ENCODE measurements around the gene MYG1. TPM values are rescaled to one million over a fixed set of nuclear protein-coding genes. Genes with fewer than 3 reads are reported as not detected.

Gene MYG1
- polyA plus RNA-seq, 1 donor (not counting 4 experiments of a cell fraction or from before 2014, with no cell fraction given) = 27.2 TPM

GRCh38 chr12:53355121-53355520, 55.6 kb downstream of the MYG1 start:
- FAIRE-seq (no peak), DNase-seq (ENCODE audit: low read depth, low spot score) (no peak)
- Histone ChIP-seq H3K9ac (ENCODE audit: control insufficient read depth, extremely low read depth, insufficient read depth, low read length) (no peak overlapping the region), H4K20me1 (ENCODE audit: control insufficient read depth, extremely low read depth, insufficient read depth, low read length) (no peaks in the 10 kb centered on the region), H3K27ac (ENCODE audit: control insufficient read depth, insufficient read depth, low read length) (no peak overlapping the region), H3K27me3 (ENCODE audit: control insufficient read depth, extremely low read depth, insufficient read depth, low read length) (no peaks in the 10 kb centered on the region), H3K4me1 (ENCODE audit: control insufficient read depth, extremely low read depth, insufficient read depth, low read length) (peaks cover 9% of the 10 kb centered on the region), H3K4me3 (ENCODE audit: control insufficient read depth in 2 of 3, extremely low read depth in 1 of 3, insufficient read depth in 2 of 3, low read depth in 1 of 3, low read length in 3 of 3) (no peak overlapping the region), H3K79me2 (ENCODE audit: control insufficient read depth, insufficient read depth, low read length) (no peaks in the 10 kb centered on the region), H3K9me3 (ENCODE audit: control insufficient read depth, low read depth, low read length) (no peaks in the 10 kb centered on the region), H3K36me3 (ENCODE audit: control insufficient read depth in 2 of 2, extremely low read depth in 1 of 2, insufficient read depth in 2 of 2, low read length in 2 of 2) (no peaks in the 10 kb centered on the region), H2AFZ (ENCODE audit: control insufficient read depth, low read length) (no peak overlapping the region), H3K4me2 (ENCODE audit: control insufficient read depth, extremely low read depth, insufficient read depth, low read depth, low read length) (no peak overlapping the region), H3K9me1 (ENCODE audit: control insufficient read depth, extremely low read depth, insufficient read depth, low read length) (no peaks in the 10 kb centered on the region)
- TF ChIP-seq EZH2 (IDR thresholded peaks at IDR 0.05; ENCODE audit: low read length) = no peak
- TF ChIP-seq CTCF (optimal IDR thresholded peaks at IDR 0.05 in 1 of 3, IDR thresholded peaks at IDR 0.05 in 1 of 3, conservative IDR thresholded peaks at IDR 0.05 in 1 of 3; ENCODE audit: extremely low read depth in 1 of 3, insufficient read depth in 2 of 3, low read length in 3 of 3) = no peak
- dilution Hi-C loops (cut with MboI; ENCODE audit: extremely low pct_ligation_motif_present, low sequenced_read_pairs) = no loop called here

Other genes starting within 250 kb of the MYG1 start
- gene TNS2, start 249.6 kb upstream of the MYG1 start, polyA plus RNA-seq = 0.72 to 1.1 TPM (median 0.80 TPM) in 3 replicates
- 27.5 to 34.2 TPM (median 32.4 TPM) in 3 replicates for gene SPRYD3, start 220.3 kb upstream of the MYG1 start, polyA plus RNA-seq
- gene IGFBP6, start 202.0 kb upstream of the MYG1 start, polyA plus RNA-seq = 30.1 to 44.9 TPM (median 44.7 TPM) in 3 replicates
- 0.08 TPM in 1 of 3 replicates, not detected in the others for gene SOAT2, start 196.2 kb upstream of the MYG1 start, polyA plus RNA-seq
- gene ZNF740, start 119.0 kb upstream of the MYG1 start, polyA plus RNA-seq = 6.5 to 11.8 TPM (median 10.3 TPM) in 3 replicates
- 7.9 to 29.5 TPM (median 19.5 TPM) in 3 replicates for gene CSAD, start 118.8 kb upstream of the MYG1 start, polyA plus RNA-seq
- 0.58 to 2.4 TPM (median 0.83 TPM) in 3 replicates for gene ITGB7, start 92.4 kb upstream of the MYG1 start, polyA plus RNA-seq
- 26.4 to 31.5 TPM (median 30.9 TPM) in 3 replicates for gene RARG, start 67.5 kb upstream of the MYG1 start, polyA plus RNA-seq
- gene ESPL1, start 31.4 kb upstream of the MYG1 start, polyA plus RNA-seq = 0.80 to 3.7 TPM (median 3.7 TPM) in 3 replicates
- 546 to 674 TPM (median 659 TPM) in 3 replicates for gene PFDN5, start 4.2 kb upstream of the MYG1 start, polyA plus RNA-seq
- gene AAAS, start 21.9 kb downstream of the MYG1 start, polyA plus RNA-seq = 42.1 to 58.3 TPM (median 42.3 TPM) in 3 replicates
- not detected in 3 replicates for gene SP7, start 36.7 kb downstream of the MYG1 start, polyA plus RNA-seq
- gene SP1, start 80.5 kb downstream of the MYG1 start, polyA plus RNA-seq = 30.7 to 34.5 TPM (median 31.2 TPM) in 3 replicates
- gene AMHR2, start 124.2 kb downstream of the MYG1 start, polyA plus RNA-seq = 0.04 TPM in 1 of 3 replicates, not detected in the others
- gene PRR13, start 142.0 kb downstream of the MYG1 start, polyA plus RNA-seq = 81.1 to 128 TPM (median 104 TPM) in 3 replicates
- gene PCBP2, start 152.4 kb downstream of the MYG1 start, polyA plus RNA-seq = 179 to 329 TPM (median 238 TPM) in 3 replicates
- 8.7 to 21.8 TPM (median 13.4 TPM) in 3 replicates for gene MAP3K12, start 199.8 kb downstream of the MYG1 start, polyA plus RNA-seq
- gene TARBP2, start 201.6 kb downstream of the MYG1 start, polyA plus RNA-seq = 21.0 to 30.3 TPM (median 28.4 TPM) in 3 replicates
- not detected in 3 replicates for gene NPFF, start 207.8 kb downstream of the MYG1 start, polyA plus RNA-seq

Data from keratinocyte (primary cell).